Activated CD8-positive, alpha-beta memory T cell treated with anti-CD3 and anti-CD28 coated beads for 36 hours (primary cell): ENCODE data around the gene PNMA6F. TPM values are rescaled to one million over a fixed set of nuclear protein-coding genes. Genes with fewer than 3 reads are reported as not detected.

Source experiments
- total RNA-seq, 2 experiments: library from RNA; stranded (reverse); gene quantifications; one replicate each; pipeline ENCODE4 v1.2.3, GENCODE V29; 2021

The PNMA6F gene
- total RNA-seq, 2 experiments from 2014 or later, result not detected

Other genes starting within 250 kb of the PNMA6F start
- gene PNMA6A, start 249.3 kb downstream of the PNMA6F start, total RNA-seq, result 1 to 10 TPM; 1.2 to 1.6 TPM
- gene MAGEA1, start 142.5 kb downstream of the PNMA6F start, total RNA-seq, result not detected
- 10 to 100 TPM; 10.3 to 10.9 TPM for gene ZNF275, start 12.4 kb upstream of the PNMA6F start, total RNA-seq
- gene PNMA6E, start 79.6 kb upstream of the PNMA6F start, total RNA-seq, result not detected
- gene ZFP92, start 89.7 kb upstream of the PNMA6F start, total RNA-seq, result 1 to 10 TPM; 1.8 to 2.0 TPM
- 1 to 10 TPM; 1.7 to 1.9 TPM for gene TREX2, start 124.3 kb upstream of the PNMA6F start, total RNA-seq
- gene HAUS7, start 148.8 kb upstream of the PNMA6F start, total RNA-seq, result 10 to 100 TPM; 69.2 to 72.2 TPM
- not detected for gene BGN, start 173.2 kb upstream of the PNMA6F start, total RNA-seq
- not detected for gene ATP2B3, start 195.9 kb upstream of the PNMA6F start, total RNA-seq